Endodermal cell (in vitro differentiated cells): ENCODE measurements around the gene HACD4. TPM values are rescaled to one million over a fixed set of nuclear protein-coding genes. Genes with fewer than 3 reads are reported as not detected.

Experiments used
- DNase-seq: peaks from one replicate; pipeline ENCODE4 v3.0.0-alpha.2; 2017
- H3K27ac ChIP-seq: 2 replicates; pipeline ENCODE4 v1.5.1; 2013; ENCODE audit warnings: mild to moderate bottlenecking, low read depth, low read length, moderate library complexity
- H3K27me3 ChIP-seq: 2 replicates; pipeline ENCODE4 v1.6.1; 2013; ENCODE audit warnings: mild to moderate bottlenecking, low read length, moderate library complexity; ENCODE audit not compliant: insufficient read depth, control insufficient read depth, poor library complexity, severe bottlenecking
- H3K36me3 ChIP-seq: 2 replicates; pipeline ENCODE4 v1.7.0; 2013; ENCODE audit warnings: mild to moderate bottlenecking, low read length, moderate library complexity; ENCODE audit not compliant: control insufficient read depth, insufficient read depth
- H3K4me1 ChIP-seq: one replicate; pipeline ENCODE4 v1.7.0; 2013; ENCODE audit warnings: low read length; ENCODE audit not compliant: control insufficient read depth, insufficient read depth
- H3K4me3 ChIP-seq: 2 replicates; pipeline ENCODE4 v1.5.1; 2013; ENCODE audit warnings: mild to moderate bottlenecking, low read length, moderate library complexity
- H3K9ac ChIP-seq: 2 replicates; pipeline ENCODE4 v1.6.1; 2013; ENCODE audit warnings: mild to moderate bottlenecking, low read length, moderate library complexity; ENCODE audit not compliant: poor library complexity, severe bottlenecking; ENCODE audit errors: extremely low read depth
- H3K9me3 ChIP-seq: 2 replicates; pipeline ENCODE4 v1.6.1; 2013; ENCODE audit warnings: mild to moderate bottlenecking, low read length, moderate library complexity; ENCODE audit not compliant: control insufficient read depth
- H3K27ac Mint-ChIP-seq: 2 replicates; pipeline ENCODE4 v1.8.0; 2020; ENCODE audit warnings: mixed read lengths
- H3K27me3 Mint-ChIP-seq: 2 replicates; pipeline ENCODE4 v1.8.0; 2021; ENCODE audit warnings: mild to moderate bottlenecking, mixed read lengths; ENCODE audit not compliant: insufficient read depth
- H3K36me3 Mint-ChIP-seq: 2 replicates; pipeline ENCODE4 v1.8.0; 2020; ENCODE audit warnings: low read depth, mixed read lengths
- H3K4me1 Mint-ChIP-seq: 2 replicates; pipeline ENCODE4 v1.8.0; 2020; ENCODE audit warnings: mixed read lengths
- H3K4me3 Mint-ChIP-seq: 2 replicates; pipeline ENCODE4 v1.8.0; 2020; ENCODE audit warnings: mild to moderate bottlenecking, moderate library complexity, mixed read lengths
- H3K9me3 Mint-ChIP-seq: 2 replicates; pipeline ENCODE4 v1.8.0; 2020; ENCODE audit warnings: mild to moderate bottlenecking, mixed read lengths
- CTCF ChIP-seq: fragments of 200-600 bp; sonication (generic); conservative IDR thresholded peaks from 2 replicates; pipeline ENCODE4 v1.5.0; 2021; ENCODE audit warnings: antibody characterized with exemption, mild to moderate bottlenecking
- WGBS, 2 experiments: methylation state at CpG; one replicate each; pipeline versions ENCODE4 v1.1.5 to v1.1.7; 2013; ENCODE audit warnings: missing lambda C conversion rate in 2 of 2, mixed read lengths in 1 of 2; ENCODE audit not compliant: insufficient coverage in 1 of 2, insufficient read length in 1 of 2; 5-methylcytosine and 5-hydroxymethylcytosine counted together
- total RNA-seq, 2 donors: library from RNA; stranded (reverse); fragmentation: NEBNext Ultra II Directional in 1 of 2; extraction: Animal tissue kit (Norgen Biotek cat#: 25700) in 1 of 2; gene quantifications; 2 replicates in 1 of 2; 3 replicates in 1 of 2; pipeline ENCODE4 v1.2.1, GENCODE V29; 2021

The HACD4 gene
- total RNA-seq, 2 donors from 2014 or later, result 1.6 to 1.7 TPM

- Mint-ChIP-seq H3K27me3 (no peaks in the 10 kb centered on the region), H3K9me3 (no peaks in the 10 kb centered on the region), H3K36me3 (peaks cover 27% of the 10 kb centered on the region), H3K27ac (no peak overlapping the region), H3K4me1 (no peaks in the 10 kb centered on the region), H3K4me3 (no peak overlapping the region)
- peaks cover 19% of the 10 kb centered on the region for H3K36me3 ChIP-seq
- H3K4me3 ChIP-seq, result no peak overlapping the region
- H3K9ac ChIP-seq, result no peak overlapping the region
- peaks cover 8% of the 10 kb centered on the region for H3K9me3 ChIP-seq
- no peak overlapping the region for H3K27ac ChIP-seq
- H3K27me3 ChIP-seq, result no peaks in the 10 kb centered on the region
- H3K4me1 ChIP-seq, result no peaks in the 10 kb centered on the region
- DNase-seq, result no peak
- 88 to 100% methylated on average over 1 to 2 of the region's 2 CpGs for WGBS, 2 experiments
- no peak for TF ChIP-seq CTCF
Observed at GRCh38 chr9:20997503-20998076, 33.9 kb downstream of the HACD4 start.

- Mint-ChIP-seq H3K27me3 (no peaks in the 10 kb centered on the region), H3K36me3 (peaks cover 35% of the 10 kb centered on the region), H3K9me3 (no peaks in the 10 kb centered on the region), H3K4me3 (no peak overlapping the region), H3K4me1 (no peaks in the 10 kb centered on the region), H3K27ac (no peak overlapping the region)
- no peak overlapping the region for H3K27ac ChIP-seq
- peaks cover 25% of the 10 kb centered on the region for H3K36me3 ChIP-seq
- no peak for DNase-seq
- peaks cover 8% of the 10 kb centered on the region for H3K9me3 ChIP-seq
- no peaks in the 10 kb centered on the region for H3K4me1 ChIP-seq
- WGBS, 2 experiments, result 98 to 100% methylated on average over 2 of the region's 2 CpGs
- no peak overlapping the region for H3K4me3 ChIP-seq
- no peaks in the 10 kb centered on the region for H3K27me3 ChIP-seq
- no peak for TF ChIP-seq CTCF
- no peak overlapping the region for H3K9ac ChIP-seq
Observed at GRCh38 chr9:20996809-20997208, 34.6 kb downstream of the HACD4 start.

- H3K4me1 ChIP-seq, result no peaks in the 10 kb centered on the region
- no peak for DNase-seq
- WGBS, 2 experiments, result 87 to 100% methylated on average over 1 to 2 of the region's 2 CpGs
Observed at GRCh38 chr9:20995616-20996015, 35.8 kb downstream of the HACD4 start.

More at GRCh38 chr9:20995616-20996015, 35.8 kb downstream of the HACD4 start:
- Mint-ChIP-seq H3K4me1 (no peaks in the 10 kb centered on the region), H3K9me3 (no peaks in the 10 kb centered on the region), H3K27ac (no peak overlapping the region), H3K27me3 (no peaks in the 10 kb centered on the region), H3K36me3 (peaks cover 39% of the 10 kb centered on the region), H3K4me3 (no peak overlapping the region)
- no peaks in the 10 kb centered on the region for H3K27me3 ChIP-seq
- no peak overlapping the region for H3K4me3 ChIP-seq
- no peak overlapping the region for H3K9ac ChIP-seq
- peaks cover under 1% of the 10 kb centered on the region for H3K9me3 ChIP-seq
- peaks cover 34% of the 10 kb centered on the region for H3K36me3 ChIP-seq
- TF ChIP-seq CTCF, result no peak
- no peak overlapping the region for H3K27ac ChIP-seq
